HepG2 (cell line): Measurements from ENCODE around the gene VPS18. TPM values are rescaled to one million over a fixed set of nuclear protein-coding genes. Genes with fewer than 3 reads are reported as not detected.

Source experiments
- ATAC-seq: fragments of 200-7000 bp; cut with Tn5 transposase; 3 replicates; pipeline ENCODE4 v1.9.1; 2020; ENCODE audit warnings: mild to moderate bottlenecking, moderate library complexity
- BruUV-seq: library from RNA; stranded (reverse); fragments of 400-500 nt; replicated peaks from 2 replicates; lab custom pipeline; 2021; lab: Mats Ljungman, UMichigan
- CTCF ChIA-PET: fragments of 300-600 bp; formaldehyde crosslinking; extraction: SDS; loops from one replicate; lab custom pipeline; 2021; ENCODE audit warnings: low total read pairs, inconsistent platforms, low intra/inter-chr PET ratio; lab: Yijun Ruan, JAX
- POLR2A ChIA-PET: fragments of 350-600 bp; sonication (Branson Sonifier 250); formaldehyde crosslinking; loops from one replicate; lab custom pipeline; 2020; ENCODE audit warnings: antibody characterized with exemption, inconsistent platforms; lab: Yijun Ruan, JAX
- DNase-seq: peaks from one replicate; pipeline ENCODE4 v3.0.0-alpha.2; 2015; ENCODE audit warnings: low spot score
- FAIRE-seq: peaks from 3 replicates; lab custom pipeline; 2011; peaks lifted over from hg19 to GRCh38; lab: Jason Lieb, UNC
- H2AFZ ChIP-seq: one replicate; pipeline ENCODE4 v1.6.1; 2011; ENCODE audit warnings: low read length, inconsistent platforms
- H3K27ac ChIP-seq: fragments of 300-600 bp; 3 replicates; pipeline ENCODE4 v1.8.0; 2011; ENCODE audit warnings: mixed run types, mild to moderate bottlenecking, mixed read lengths, low read length, inconsistent platforms; ENCODE audit not compliant: insufficient read depth; ENCODE audit errors: extremely low read length
- H3K27me3 ChIP-seq, 2 experiments: fragments of 200-600 bp in 1 of 2; 2 replicates in 1 of 2; 3 replicates in 1 of 2; pipeline versions ENCODE4 v1.6.0 to v1.8.0; 2011; ENCODE audit warnings: low read length in 2 of 2, mild to moderate bottlenecking in 2 of 2, moderate library complexity in 2 of 2, inconsistent platforms in 1 of 2; ENCODE audit not compliant: insufficient read depth in 2 of 2, control insufficient read depth in 1 of 2
- H3K36me3 ChIP-seq, 2 experiments: fragments of 200-600 bp in 1 of 2; replicated peaks in 1 of 2; 2 replicates in 1 of 2; 3 replicates in 1 of 2; pipeline versions ENCODE4 v1.5.1 to v1.8.0; 2011; ENCODE audit warnings: low read length in 2 of 2, inconsistent platforms in 1 of 2; ENCODE audit not compliant: insufficient read depth in 2 of 2, control insufficient read depth in 1 of 2
- H3K4me1 ChIP-seq: 2 replicates; pipeline ENCODE4 v1.5.1; 2012; ENCODE audit warnings: low read length, inconsistent platforms; ENCODE audit not compliant: insufficient read depth
- H3K4me2 ChIP-seq: 2 replicates; pipeline ENCODE4 v1.6.0; 2011; ENCODE audit warnings: low read depth, low read length, inconsistent platforms
- H3K4me3 ChIP-seq, 3 experiments: fragments of 200-600 bp in 1 of 3; sonication (generic), shearing (Covaris generic) in 1 of 3; replicated peaks in 1 of 3; 2 replicates each; pipeline ENCODE4 v1.5.1; 2011 to 2016; ENCODE audit warnings: low read length in 3 of 3, inconsistent platforms in 2 of 3, low read depth in 2 of 3, mild to moderate bottlenecking in 2 of 3, control low read depth in 1 of 3, mixed read lengths in 1 of 3; ENCODE audit not compliant: insufficient read depth in 1 of 3
- H3K79me2 ChIP-seq: one replicate; pipeline ENCODE4 v1.6.1; 2011; ENCODE audit warnings: low read length, inconsistent platforms; ENCODE audit not compliant: insufficient read depth
- H3K9ac ChIP-seq: 2 replicates; pipeline ENCODE4 v1.6.0; 2011; ENCODE audit warnings: mild to moderate bottlenecking, low read depth, low read length, inconsistent platforms; ENCODE audit not compliant: insufficient read depth
- H3K9me3 ChIP-seq: 2 replicates; pipeline ENCODE4 v1.5.1; 2012; ENCODE audit warnings: mild to moderate bottlenecking, low read length
- H4K20me1 ChIP-seq: 2 replicates; pipeline ENCODE4 v1.6.0; 2011; ENCODE audit warnings: inconsistent platforms, mild to moderate bottlenecking, low read length, moderate library complexity; ENCODE audit not compliant: insufficient read depth
- ATRX ChIP-seq: sonication (generic); formaldehyde crosslinking; IDR thresholded peaks from 2 replicates; pipeline ENCODE4 v1.4.0; 2020; ENCODE audit warnings: missing genetic modification reagents, borderline replicate concordance
- BRD4 ChIP-seq: sonication (generic); formaldehyde crosslinking; IDR thresholded peaks from 2 replicates; pipeline ENCODE4 v1.4.0; 2020; ENCODE audit warnings: missing genetic modification reagents
- HIC2 ChIP-seq: sonication (generic); formaldehyde crosslinking; IDR thresholded peaks from 2 replicates; pipeline ENCODE4 v1.9.0; 2022; ENCODE audit warnings: low read depth, missing genetic modification reagents
- LRRFIP1 ChIP-seq: sonication (generic); formaldehyde crosslinking; conservative IDR thresholded peaks from 2 replicates; pipeline ENCODE4 v1.4.0; 2020; ENCODE audit warnings: missing genetic modification reagents
- MAX ChIP-seq: IDR thresholded peaks from 2 replicates; pipeline ENCODE4 v1.6.1; 2012; ENCODE audit warnings: inconsistent platforms
- PCBP1 ChIP-seq: fragments of 200-400 bp; formaldehyde crosslinking; IDR thresholded peaks from 2 replicates; pipeline ENCODE4 v1.6.1; 2017; ENCODE audit warnings: mild to moderate bottlenecking, low read depth, low read length, borderline replicate concordance
- POLR2AphosphoS2 ChIP-seq: IDR thresholded peaks from 2 replicates; pipeline ENCODE4 v1.6.1; 2011; ENCODE audit warnings: low read depth, low read length, improper control_type of control experiment
- RARG ChIP-seq: sonication (generic); formaldehyde crosslinking; IDR thresholded peaks from 2 replicates; pipeline ENCODE4 v1.4.0; 2020; ENCODE audit warnings: low read depth, mild to moderate bottlenecking, missing genetic modification reagents
- SMYD3 ChIP-seq: sonication (generic); formaldehyde crosslinking; IDR thresholded peaks from 2 replicates; pipeline ENCODE4 v1.8.1; 2023; ENCODE audit warnings: mild to moderate bottlenecking, missing genetic modification reagents
- ZFP1 ChIP-seq: IDR thresholded peaks from 2 replicates; pipeline ENCODE4 v1.6.1; 2016
- ZKSCAN8 ChIP-seq: IDR thresholded peaks from 2 replicates; pipeline ENCODE4 v1.6.1; 2016; ENCODE audit warnings: borderline replicate concordance, missing genetic modification reagents, missing compliant biosample characterization
- ZNF160 ChIP-seq: sonication (generic); formaldehyde crosslinking; IDR thresholded peaks from 2 replicates; pipeline ENCODE4 v1.8.0; 2022; ENCODE audit warnings: mild to moderate bottlenecking, inconsistent platforms, missing genetic modification reagents
- ZNF207 ChIP-seq: fragments of 450-650 bp; IDR thresholded peaks from 2 replicates; pipeline ENCODE4 v1.6.1; 2016; ENCODE audit warnings: antibody characterized with exemption, borderline replicate concordance
- ZNF574 ChIP-seq: sonication (generic); formaldehyde crosslinking; IDR thresholded peaks from 2 replicates; pipeline ENCODE4 v1.4.0; 2020; ENCODE audit warnings: missing genetic modification reagents
- ZNF747 ChIP-seq: sonication (generic); formaldehyde crosslinking; IDR thresholded peaks from 2 replicates; pipeline ENCODE4 v1.8.1; 2023; ENCODE audit warnings: missing genetic modification reagents, mild to moderate bottlenecking, borderline replicate concordance
- ZNF883 ChIP-seq: sonication (generic); formaldehyde crosslinking; IDR thresholded peaks from 2 replicates; pipeline ENCODE4 v1.5.1; 2020; ENCODE audit warnings: mild to moderate bottlenecking, missing genetic modification reagents; ENCODE audit errors: not compliant biosample characterization
- ZNF891 ChIP-seq: sonication (generic); formaldehyde crosslinking; IDR thresholded peaks from 2 replicates; pipeline ENCODE4 v1.5.0; 2020; ENCODE audit warnings: mild to moderate bottlenecking, missing genetic modification reagents
- WGBS: methylation state at CpG from one replicate; pipeline ENCODE4 v1.1.6; 2017; ENCODE audit warnings: low lambda C conversion rate; 5-methylcytosine and 5-hydroxymethylcytosine counted together
- in situ Hi-C: cut with HindIII; loops from 2 replicates; pipeline ENCODE4 v1.10.0; 2017; ENCODE audit warnings: low pct_unique_long_range_greater_than_20kb; ENCODE audit not compliant: extremely low pct_ligation_motif_present
- intact Hi-C: fragments of 100-400 bp; cut with micrococcal nuclease; formaldehyde crosslinking; loops from one replicate; pipeline ENCODE4 v1.10.0; 2022; ENCODE audit not compliant: unreplicated experiment
- polyA plus RNA-seq, 8 experiments: library from polyadenylated mRNA; depleted of rRNA in 3 of 8; stranded (reverse) in 7 of 8; unstranded in 1 of 8; fragments of >200 nt; fragmentation: Illumina TruSeq in 4 of 8; extraction: Trizol in 4 of 8; gene quantifications; 2 replicates each; pipeline versions ENCODE4 v1.2.1 to v1.2.3, GENCODE V29; 2011 to 2016; ENCODE audit warnings: low read depth in 4 of 8, missing spikeins in 1 of 8, mixed read lengths in 1 of 8; ENCODE audit not compliant: insufficient read depth in 1 of 8
- total RNA-seq, 5 experiments: library from RNA; depleted of rRNA; stranded (reverse); fragments of >200 nt; fragmentation: Illumina TruSeq; extraction: Trizol; gene quantifications; 2 replicates each; pipeline ENCODE4 v1.2.3, GENCODE V29; 2016; ENCODE audit warnings: low read depth in 1 of 5

Gene VPS18
- total and polyA plus RNA-seq, 2 of the 13 experiments (the other 11 are each of a cell fraction or from before 2014, with no cell fraction given): 5.8 to 17.0 TPM

GRCh38 chr15:40940296-40940801, 46.1 kb downstream of the VPS18 start:
- Histone ChIP-seq H3K36me3 (no peaks in the 10 kb centered on the region), H3K4me3 (peak overlapping the region in 2 of 3 experiments; percentile 25 to 74; a peak in 3 of 6 replicates), H3K27ac (no peak overlapping the region), H3K79me2 (no peaks in the 10 kb centered on the region), H3K27me3 (peaks cover 0 to 33% of the 10 kb centered on the region in 2 experiments; a peak in 3 of 5 replicates), H3K4me1 (peaks cover 67% of the 10 kb centered on the region), H3K9ac (peak overlapping the region; percentile 51; the same call in 1 of the 2 replicates), H3K4me2 (peak overlapping the region; percentile 99), H4K20me1 (no peaks in the 10 kb centered on the region), H2AFZ (no peak overlapping the region), H3K9me3 (no peaks in the 10 kb centered on the region)
- in situ Hi-C loops (no loop called here), intact Hi-C loops (loop anchor here (5.0 kb wide), 1 partner anchor 33 kb away; no protein-coding TSS in a partner anchor)
- 23% methylated on average over 11 of the region's 15 CpGs for WGBS
- FAIRE-seq: no peak
- no peak for DNase-seq
- BruUV-seq: no TSS peak
- peak; percentile 11; the same call in 1 of the 3 replicates for ATAC-seq
- ChIA-PET CTCF (interaction anchor here (0.6 kb wide), 1 partner anchor 36 kb away, joined by 3 read pairs; no protein-coding TSS in a partner anchor), POLR2A (interaction anchor here (1.0 to 2.1 kb wide), 4 partner anchors 8 to 16 kb away, joined by 3 to 10 read pairs (median 6); partner anchors contain the start of gene DLL4)
- TF ChIP-seq HIC2 (CRISPR knock-in tag) (no peak), MAX (peak; percentile 24; the same call in 1 of the 2 replicates), BRD4 (no peak), ZKSCAN8 (CRISPR knock-in tag) (no peak), ZNF891 (CRISPR knock-in tag) (0 out of 2 replicates have a peak, but pooled peaks have one; percentile 31), ZNF160 (CRISPR knock-in tag) (no peak), PCBP1 (no peak), ZNF207 (no peak), ZNF883 (CRISPR knock-in tag) (no peak), RARG (CRISPR knock-in tag) (no peak), LRRFIP1 (CRISPR knock-in tag) (no peak), ZNF574 (CRISPR knock-in tag) (no peak), ZFP1 (CRISPR knock-in tag) (no peak), ATRX (CRISPR knock-in tag) (no peak), ZNF747 (CRISPR knock-in tag) (no peak), SMYD3 (CRISPR knock-in tag) (no peak), POLR2AphosphoS2 (no peak)
